ENCODE data around the gene ZNF544. TPM values are rescaled to one million over a fixed set of nuclear protein-coding genes. Genes with fewer than 3 reads are reported as not detected.
"Not testable (repeated sequence)": the region's sequence is repeated elsewhere in the genome, so short reads cannot be mapped to it uniquely, and the experiment has no call there.

The ZNF544 gene
- total and polyA plus RNA-seq, 2 donors = 28.0 to 37.1 TPM

- H3K36me3 ChIP-seq (ENCODE audit: control insufficient read depth in 2 of 2, insufficient read depth in 2 of 2, low read length in 1 of 2) = peaks cover 60 to 63% of the 10 kb centered on the region in 2 donors
- DNase-seq (ENCODE audit: low read depth in 6 of 9, low spot score in 9 of 9) = no peak
Observed at GRCh38 chr19:58237324-58237723, 8.6 kb downstream of the ZNF544 start.

DNA sequence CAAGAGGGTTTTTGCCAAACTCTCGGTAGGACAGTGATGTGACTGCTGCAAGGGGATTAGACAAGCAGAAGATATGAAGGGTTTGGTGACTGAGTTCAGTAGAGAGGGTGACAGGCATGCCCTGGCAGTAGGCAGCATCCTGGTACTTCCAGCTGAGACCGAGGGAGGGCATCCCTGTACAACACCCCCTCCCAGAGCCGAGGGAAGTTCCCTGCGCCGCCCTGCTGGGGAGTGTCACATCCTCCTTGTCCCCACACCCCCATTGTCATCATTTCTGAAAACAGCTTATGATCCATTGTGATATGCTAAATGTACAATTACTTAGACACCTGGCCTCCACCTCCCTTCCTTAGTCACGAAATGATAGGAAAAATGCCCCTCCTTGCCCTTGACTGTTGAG, 14.6 kb downstream of the ZNF544 start:
- 99% methylated on average over 6 of the region's 6 CpGs for whole genome bisulfite sequencing
- peaks cover 41 to 82% of the 10 kb centered on the region in 2 donors for H3K9me3 ChIP-seq (ENCODE audit: control insufficient read depth in 2 of 2, insufficient read depth in 1 of 2, low read length in 1 of 2)
- H3K36me3 ChIP-seq (ENCODE audit: control insufficient read depth in 2 of 2, insufficient read depth in 2 of 2, low read length in 1 of 2) = peaks cover 75 to 93% of the 10 kb centered on the region in 2 donors

More at GRCh38 chr19:58237324-58237723, 8.6 kb downstream of the ZNF544 start:
- Histone ChIP-seq H3K27me3 (ENCODE audit: control insufficient read depth in 2 of 2, insufficient read depth in 1 of 2, low read length in 1 of 2) (no peaks in the 10 kb centered on the region), H3K4me3 (ENCODE audit: low read length in 2 of 2) (no peak overlapping the region), H3K27ac (ENCODE audit: low read depth in 1 of 2, low read length in 1 of 2) (no peak overlapping the region), H3K9me3 (ENCODE audit: control insufficient read depth in 2 of 2, insufficient read depth in 1 of 2, low read length in 1 of 2) (peaks cover 18 to 59% of the 10 kb centered on the region in 2 donors), H3K4me1 (ENCODE audit: control insufficient read depth in 2 of 2, insufficient read depth in 2 of 2, low read length in 2 of 2) (no peaks in the 10 kb centered on the region)
- 97% methylated on average over 10 of the region's 10 CpGs for WGBS

GRCh38 chr19:58248886-58249285, 20.2 kb downstream of the ZNF544 start:
- no peaks in the 10 kb centered on the region for H3K4me1 ChIP-seq (ENCODE audit: control insufficient read depth in 2 of 2, insufficient read depth in 2 of 2, low read length in 2 of 2)
- H3K4me3 ChIP-seq (ENCODE audit: low read length in 2 of 2) = no peak overlapping the region
- H3K36me3 ChIP-seq (ENCODE audit: control insufficient read depth in 2 of 2, insufficient read depth in 2 of 2, low read length in 1 of 2) = peaks cover 78 to 86% of the 10 kb centered on the region in 2 donors
- 97% methylated on average over 3 of the region's 3 CpGs for WGBS
- DNase-seq (ENCODE audit: low read depth in 6 of 9, low spot score in 9 of 9) = no peak
- H3K27ac ChIP-seq (ENCODE audit: low read depth in 1 of 2, low read length in 1 of 2) = no peak overlapping the region
- peaks cover 53 to 59% of the 10 kb centered on the region in 2 donors for H3K9me3 ChIP-seq (ENCODE audit: control insufficient read depth in 2 of 2, insufficient read depth in 1 of 2, low read length in 1 of 2)
- H3K27me3 ChIP-seq (ENCODE audit: control insufficient read depth in 2 of 2, insufficient read depth in 1 of 2, low read length in 1 of 2) = no peaks in the 10 kb centered on the region

More for the DNA sequence above, 14.6 kb downstream of the ZNF544 start:
- no peaks in the 10 kb centered on the region for H3K4me1 ChIP-seq (ENCODE audit: control insufficient read depth in 2 of 2, insufficient read depth in 2 of 2, low read length in 2 of 2)
- no peaks in the 10 kb centered on the region for H3K27me3 ChIP-seq (ENCODE audit: control insufficient read depth in 2 of 2, insufficient read depth in 1 of 2, low read length in 1 of 2)
- no peak for DNase-seq (ENCODE audit: low read depth in 6 of 9, low spot score in 9 of 9)
- no peak overlapping the region for H3K27ac ChIP-seq (ENCODE audit: low read depth in 1 of 2, low read length in 1 of 2)
- no peak overlapping the region for H3K4me3 ChIP-seq (ENCODE audit: low read length in 2 of 2)

DNA sequence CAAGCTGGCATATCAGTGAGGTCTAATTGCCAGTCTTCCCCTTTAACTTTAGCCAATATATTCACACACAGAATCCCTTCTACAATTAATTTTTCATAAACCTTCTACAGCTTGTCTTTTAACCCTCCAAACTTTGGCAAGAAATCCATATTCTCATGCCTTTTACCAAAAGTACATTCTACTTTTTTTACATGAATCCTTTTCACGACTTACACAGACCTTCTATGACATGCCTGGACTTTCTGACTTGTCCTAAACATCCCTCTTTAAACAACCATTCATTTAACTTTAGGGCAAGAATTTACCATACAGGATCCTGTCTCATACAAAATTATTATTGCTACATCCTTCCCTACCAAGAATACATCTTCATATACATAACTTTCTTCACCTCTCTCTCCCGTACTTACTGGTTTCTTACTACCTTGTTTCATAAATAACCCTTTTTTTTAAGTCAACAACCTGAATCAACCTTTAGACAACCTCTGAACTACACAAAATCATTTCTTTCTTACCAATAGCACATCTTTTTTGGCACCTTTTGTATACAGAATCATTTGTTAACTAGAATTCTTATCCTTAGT, 23.5 kb downstream of the ZNF544 start:
- 95% methylated on average over 2 of the region's 2 CpGs for WGBS
- Histone ChIP-seq H3K4me3 (ENCODE audit: low read length in 2 of 2) (no peak overlapping the region), H3K9me3 (ENCODE audit: control insufficient read depth in 2 of 2, insufficient read depth in 1 of 2, low read length in 1 of 2) (peaks cover 44 to 59% of the 10 kb centered on the region in 2 donors), H3K36me3 (ENCODE audit: control insufficient read depth in 2 of 2, insufficient read depth in 2 of 2, low read length in 1 of 2) (peaks cover 70 to 75% of the 10 kb centered on the region in 2 donors), H3K4me1 (ENCODE audit: control insufficient read depth in 2 of 2, insufficient read depth in 2 of 2, low read length in 2 of 2) (no peaks in the 10 kb centered on the region), H3K27me3 (ENCODE audit: control insufficient read depth in 2 of 2, insufficient read depth in 1 of 2, low read length in 1 of 2) (no peaks in the 10 kb centered on the region), H3K27ac (ENCODE audit: low read depth in 1 of 2, low read length in 1 of 2) (no peak overlapping the region)
- DNase-seq (ENCODE audit: low read depth in 6 of 9, low spot score in 9 of 9) = peak in 1 of 9 donors; percentile 27

DNA sequence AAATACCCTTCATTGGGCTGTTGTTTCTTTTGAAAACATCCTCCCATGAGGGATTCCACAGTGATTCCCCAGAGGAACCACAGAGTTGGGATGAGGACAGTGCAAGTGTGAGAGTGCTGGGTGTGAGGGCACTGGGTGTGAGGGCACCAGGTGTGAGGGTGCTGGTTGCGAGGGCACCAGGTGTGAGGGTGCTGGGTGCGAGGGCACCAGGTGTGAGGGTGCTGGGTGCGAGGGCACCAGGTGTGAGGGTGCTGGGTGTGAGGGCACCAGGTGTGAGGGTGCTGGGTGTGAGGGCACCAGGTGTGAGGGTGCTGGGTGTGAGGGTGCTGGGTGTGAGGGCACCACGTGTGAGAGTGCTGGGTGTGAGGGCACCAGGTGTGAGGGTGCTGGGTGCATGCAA, 29.5 kb downstream of the ZNF544 start:
- Histone ChIP-seq H3K36me3 (ENCODE audit: control insufficient read depth in 2 of 2, insufficient read depth in 2 of 2, low read length in 1 of 2) (peaks cover 61 to 70% of the 10 kb centered on the region in 2 donors), H3K9me3 (ENCODE audit: control insufficient read depth in 2 of 2, insufficient read depth in 1 of 2, low read length in 1 of 2) (peaks cover 51 to 89% of the 10 kb centered on the region in 2 donors)
- not testable (repeated sequence) for DNase-seq (ENCODE audit: low read depth in 6 of 9, low spot score in 9 of 9); H3K27ac ChIP-seq (ENCODE audit: low read depth in 1 of 2, low read length in 1 of 2); H3K4me1 ChIP-seq (ENCODE audit: control insufficient read depth in 2 of 2, insufficient read depth in 2 of 2, low read length in 2 of 2); H3K4me3 ChIP-seq (ENCODE audit: low read length in 2 of 2); H3K27me3 ChIP-seq (ENCODE audit: control insufficient read depth in 2 of 2, insufficient read depth in 1 of 2, low read length in 1 of 2)
- 100% methylated on average over 4 of the region's 4 CpGs for WGBS

DNA sequence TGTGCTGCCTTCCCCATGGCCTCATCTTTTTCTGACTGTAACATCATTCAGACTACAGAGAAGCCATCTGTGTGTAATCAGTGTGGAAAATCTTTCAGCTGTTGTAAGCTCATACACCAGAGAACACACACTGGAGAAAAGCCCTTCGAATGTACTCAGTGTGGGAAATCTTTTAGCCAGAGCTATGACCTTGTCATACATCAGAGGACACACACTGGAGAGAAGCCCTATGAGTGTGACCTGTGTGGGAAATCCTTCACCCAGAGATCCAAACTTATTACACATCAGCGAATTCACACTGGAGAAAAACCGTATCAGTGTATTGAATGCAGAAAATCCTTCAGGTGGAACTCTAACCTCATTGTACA, 32.9 kb downstream of the ZNF544 start:
- WGBS = 98% methylated on average over 3 of the region's 3 CpGs
- H3K4me3 ChIP-seq (ENCODE audit: low read length in 2 of 2) = no peak overlapping the region
- H3K9me3 ChIP-seq (ENCODE audit: control insufficient read depth in 2 of 2, insufficient read depth in 1 of 2, low read length in 1 of 2) = peaks cover 48 to 94% of the 10 kb centered on the region in 2 donors
- H3K4me1 ChIP-seq (ENCODE audit: control insufficient read depth in 2 of 2, insufficient read depth in 2 of 2, low read length in 2 of 2) = no peaks in the 10 kb centered on the region
- no peaks in the 10 kb centered on the region for H3K27me3 ChIP-seq (ENCODE audit: control insufficient read depth in 2 of 2, insufficient read depth in 1 of 2, low read length in 1 of 2)
- no peak for DNase-seq (ENCODE audit: low read depth in 6 of 9, low spot score in 9 of 9)
- no peak overlapping the region for H3K27ac ChIP-seq (ENCODE audit: low read depth in 1 of 2, low read length in 1 of 2)
- peaks cover 42 to 47% of the 10 kb centered on the region in 2 donors for H3K36me3 ChIP-seq (ENCODE audit: control insufficient read depth in 2 of 2, insufficient read depth in 2 of 2, low read length in 1 of 2)

DNA sequence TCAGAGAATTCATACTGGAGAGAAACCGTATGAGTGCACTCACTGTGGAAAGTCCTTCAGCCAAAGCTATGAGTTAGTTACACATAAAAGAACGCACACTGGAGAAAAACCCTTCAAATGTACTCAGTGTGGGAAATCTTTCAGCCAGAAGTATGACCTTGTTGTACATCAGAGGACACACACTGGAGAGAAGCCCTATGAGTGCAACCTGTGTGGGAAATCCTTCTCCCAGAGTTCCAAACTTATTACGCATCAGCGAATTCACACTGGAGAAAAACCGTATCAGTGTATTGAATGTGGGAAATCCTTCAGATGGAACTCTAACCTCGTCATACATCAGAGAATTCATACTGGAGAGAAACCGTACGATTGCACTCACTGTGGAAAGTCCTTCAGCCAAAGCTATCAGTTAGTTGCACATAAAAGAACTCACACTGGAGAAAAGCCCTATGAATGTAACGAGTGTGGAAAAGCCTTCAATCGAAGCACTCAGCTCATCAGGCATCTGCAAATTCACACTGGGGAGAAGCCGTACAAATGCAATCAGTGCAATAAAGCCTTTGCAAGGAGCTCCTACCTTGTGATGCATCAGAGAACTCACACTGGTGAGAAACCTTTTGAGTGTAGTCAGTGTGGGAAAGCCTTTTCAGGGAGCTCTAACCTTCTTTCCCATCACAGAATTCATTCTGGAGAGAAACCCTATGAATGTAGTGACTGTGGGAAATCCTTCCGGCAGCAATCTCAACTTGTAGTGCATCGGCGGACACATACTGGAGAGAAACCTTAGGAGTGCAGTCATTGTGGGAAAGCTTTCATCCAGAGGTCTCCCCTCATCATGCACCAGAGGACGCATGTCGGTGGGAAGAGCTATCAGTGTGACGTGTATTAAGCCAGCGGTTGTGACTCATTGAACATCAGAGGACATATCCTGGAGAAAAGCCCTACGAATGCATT, 33.5 kb downstream of the ZNF544 start:
- Histone ChIP-seq H3K4me1 (ENCODE audit: control insufficient read depth in 2 of 2, insufficient read depth in 2 of 2, low read length in 2 of 2) (no peaks in the 10 kb centered on the region), H3K9me3 (ENCODE audit: control insufficient read depth in 2 of 2, insufficient read depth in 1 of 2, low read length in 1 of 2) (peaks cover 50 to 95% of the 10 kb centered on the region in 2 donors), H3K36me3 (ENCODE audit: control insufficient read depth in 2 of 2, insufficient read depth in 2 of 2, low read length in 1 of 2) (peaks cover 42 to 44% of the 10 kb centered on the region in 2 donors), H3K27me3 (ENCODE audit: control insufficient read depth in 2 of 2, insufficient read depth in 1 of 2, low read length in 1 of 2) (no peaks in the 10 kb centered on the region), H3K4me3 (ENCODE audit: low read length in 2 of 2) (no peak overlapping the region), H3K27ac (ENCODE audit: low read depth in 1 of 2, low read length in 1 of 2) (no peak overlapping the region)
- 99% methylated on average over 19 of the region's 19 CpGs for WGBS
- no peak for DNase-seq (ENCODE audit: low read depth in 6 of 9, low spot score in 9 of 9)

DNA sequence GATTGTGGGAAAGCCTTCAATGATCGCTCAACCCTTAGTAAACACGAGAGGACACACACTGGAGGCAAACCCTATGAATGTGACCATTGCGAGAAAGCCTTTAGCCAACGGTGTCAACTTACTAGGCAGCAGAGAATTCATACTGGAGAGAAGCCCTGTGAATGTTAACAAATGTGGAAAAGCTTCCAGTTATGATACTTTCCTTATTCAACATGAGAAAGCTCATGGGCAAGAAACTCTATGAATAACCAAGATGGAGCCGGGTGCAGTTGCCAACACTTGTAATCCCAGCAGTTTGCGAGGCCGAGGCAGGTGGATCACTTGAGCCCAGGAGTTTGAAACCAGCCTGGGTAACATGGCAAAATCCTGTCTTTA, 34.2 kb downstream of the ZNF544 start:
- DNase-seq (ENCODE audit: low read depth in 6 of 9, low spot score in 9 of 9) = no peak
- H3K27ac ChIP-seq (ENCODE audit: low read depth in 1 of 2, low read length in 1 of 2) = no peak overlapping the region
- H3K27me3 ChIP-seq (ENCODE audit: control insufficient read depth in 2 of 2, insufficient read depth in 1 of 2, low read length in 1 of 2) = no peaks in the 10 kb centered on the region
- peaks cover 36 to 41% of the 10 kb centered on the region in 2 donors for H3K36me3 ChIP-seq (ENCODE audit: control insufficient read depth in 2 of 2, insufficient read depth in 2 of 2, low read length in 1 of 2)
- H3K4me3 ChIP-seq (ENCODE audit: low read length in 2 of 2) = no peak overlapping the region
- H3K9me3 ChIP-seq (ENCODE audit: control insufficient read depth in 2 of 2, insufficient read depth in 1 of 2, low read length in 1 of 2) = peaks cover 48 to 94% of the 10 kb centered on the region in 2 donors
- 99% methylated on average over 7 of the region's 7 CpGs for WGBS
- H3K4me1 ChIP-seq (ENCODE audit: control insufficient read depth in 2 of 2, insufficient read depth in 2 of 2, low read length in 2 of 2) = no peaks in the 10 kb centered on the region

DNA sequence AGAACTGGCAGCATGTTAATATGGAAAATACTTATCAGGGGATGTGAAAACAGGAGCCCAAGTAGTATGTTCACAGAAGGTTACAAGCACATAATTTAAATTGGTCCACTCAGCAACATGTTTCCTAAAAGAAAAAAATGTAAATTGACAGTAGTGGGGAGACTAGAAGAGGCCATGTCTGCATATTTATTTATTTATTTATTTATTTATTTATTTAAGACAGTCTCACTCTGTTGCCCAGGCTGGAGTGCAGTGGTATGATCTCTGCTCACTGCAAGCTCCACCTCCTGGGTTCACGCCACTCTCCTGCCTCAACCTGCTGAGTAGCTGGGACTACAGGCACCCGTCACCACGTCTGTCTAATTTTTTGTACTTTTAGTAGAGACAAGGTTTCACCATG, 36.4 kb downstream of the ZNF544 start:
- H3K27me3 ChIP-seq (ENCODE audit: control insufficient read depth in 2 of 2, insufficient read depth in 1 of 2, low read length in 1 of 2) = no peaks in the 10 kb centered on the region
- 96% methylated on average over 3 of the region's 3 CpGs for WGBS
- peaks cover 28% of the 10 kb centered on the region in 2 donors for H3K36me3 ChIP-seq (ENCODE audit: control insufficient read depth in 2 of 2, insufficient read depth in 2 of 2, low read length in 1 of 2)

More for the DNA sequence above, 36.4 kb downstream of the ZNF544 start:
- Histone ChIP-seq H3K4me3 (ENCODE audit: low read length in 2 of 2) (no peak overlapping the region), H3K9me3 (ENCODE audit: control insufficient read depth in 2 of 2, insufficient read depth in 1 of 2, low read length in 1 of 2) (peaks cover 37 to 85% of the 10 kb centered on the region in 2 donors), H3K27ac (ENCODE audit: low read depth in 1 of 2, low read length in 1 of 2) (no peak overlapping the region), H3K4me1 (ENCODE audit: control insufficient read depth in 2 of 2, insufficient read depth in 2 of 2, low read length in 2 of 2) (no peaks in the 10 kb centered on the region)
- DNase-seq (ENCODE audit: low read depth in 6 of 9, low spot score in 9 of 9) = no peak
